Right renal pelvis (tissue), 4 donors: Measurements from ENCODE around the gene CMTR1. TPM values are rescaled to one million over a fixed set of nuclear protein-coding genes. Genes with fewer than 3 reads are reported as not detected.
"Not testable (repeated sequence)": the region's sequence is repeated elsewhere in the genome, so short reads cannot be mapped to it uniquely, and the experiment has no call there.

Experiments
- DNase-seq, 4 donors: peaks; one replicate each; pipeline ENCODE4 v3.0.0-alpha.2; 2013; ENCODE audit warnings: low read depth in 4 of 4, low spot score in 3 of 4, missing footprints in 1 of 4
- polyA plus RNA-seq, 4 donors: library from polyadenylated mRNA; unstranded; fragments of 120-200 nt; gene quantifications; one replicate each; pipeline ENCODE4 v1.2.1, GENCODE V29; 2013; ENCODE audit not compliant: insufficient read length in 4 of 4

CMTR1 gene
- polyA plus RNA-seq, 4 donors, result 43.5 to 49.3 (median 46.5) TPM

GRCh38 chr6:37433657-37434271 lies 743 bp downstream of the CMTR1 start:
- peak in 1 of 4 donors; percentile 12 for DNase-seq

DNA sequence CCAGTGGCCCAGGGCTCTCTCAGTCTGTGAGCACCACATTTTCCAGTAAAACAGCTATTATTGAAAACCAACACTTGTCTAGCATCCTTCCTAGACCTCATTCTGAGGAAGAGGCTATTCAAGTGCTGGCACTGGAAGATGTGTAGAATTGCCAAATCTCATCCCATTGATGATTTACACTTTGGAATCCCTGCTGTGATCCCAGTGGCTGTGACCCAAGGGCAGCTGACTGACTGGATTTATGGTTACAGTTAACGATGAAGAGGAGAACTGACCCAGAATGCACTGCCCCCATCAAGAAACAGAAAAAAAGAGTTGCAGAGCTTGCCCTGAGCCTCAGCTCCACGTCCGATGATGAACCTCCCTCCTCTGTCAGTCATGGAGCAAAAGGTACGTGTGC lies 2.4 kb downstream of the CMTR1 start:
- no peak for DNase-seq

- DNase-seq, result no peak
Measured at GRCh38 chr6:37435816-37436215, 2.8 kb downstream of the CMTR1 start.

DNA sequence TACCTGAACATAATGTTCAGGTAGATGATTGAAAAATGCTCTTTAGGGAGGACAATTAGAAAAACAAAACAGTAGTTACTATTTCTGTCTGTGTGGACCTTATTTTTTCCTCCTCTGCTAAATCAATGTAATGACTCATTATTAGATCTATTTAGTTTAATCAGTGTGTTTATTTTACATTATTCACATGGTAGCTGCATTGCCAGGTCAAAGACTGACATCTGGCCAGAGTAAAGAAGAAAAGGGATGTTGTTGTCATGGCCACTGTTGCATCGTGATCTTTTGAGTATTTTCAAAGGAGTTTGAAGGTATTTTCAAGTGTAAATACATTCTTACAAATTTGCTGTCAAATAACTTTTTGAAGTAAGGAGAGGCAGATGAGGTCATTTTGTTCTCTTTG lies 5.9 kb downstream of the CMTR1 start:
- DNase-seq, result no peak

GRCh38 chr6:37441651-37442050 lies 8.6 kb downstream of the CMTR1 start:
- no peak for DNase-seq

GRCh38 chr6:37442416-37443215 lies 9.6 kb downstream of the CMTR1 start:
- no peak for DNase-seq

- DNase-seq, result not testable (repeated sequence)
Measured at GRCh38 chr6:37443216-37443542, 10.2 kb downstream of the CMTR1 start.

DNA sequence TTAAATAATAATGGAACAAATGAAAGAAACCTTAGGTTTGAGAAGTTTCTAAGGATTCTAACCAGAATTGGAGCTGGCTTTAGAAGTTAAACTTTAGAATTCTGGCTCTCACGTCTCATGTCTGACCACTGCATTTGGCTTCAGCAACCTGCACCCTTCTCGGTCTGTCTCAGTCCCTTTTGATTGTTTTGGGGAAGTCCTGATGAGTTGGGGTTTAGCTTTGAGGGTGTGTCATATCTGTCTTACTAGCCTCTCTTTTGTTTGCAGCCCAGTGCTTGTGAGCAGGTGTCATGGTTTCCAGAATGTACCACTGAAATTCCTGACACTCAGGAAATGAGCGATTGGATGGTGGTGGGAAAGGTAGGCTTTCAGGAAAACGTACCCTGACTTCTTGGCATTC lies 17.0 kb downstream of the CMTR1 start:
- DNase-seq, result no peak

DNA sequence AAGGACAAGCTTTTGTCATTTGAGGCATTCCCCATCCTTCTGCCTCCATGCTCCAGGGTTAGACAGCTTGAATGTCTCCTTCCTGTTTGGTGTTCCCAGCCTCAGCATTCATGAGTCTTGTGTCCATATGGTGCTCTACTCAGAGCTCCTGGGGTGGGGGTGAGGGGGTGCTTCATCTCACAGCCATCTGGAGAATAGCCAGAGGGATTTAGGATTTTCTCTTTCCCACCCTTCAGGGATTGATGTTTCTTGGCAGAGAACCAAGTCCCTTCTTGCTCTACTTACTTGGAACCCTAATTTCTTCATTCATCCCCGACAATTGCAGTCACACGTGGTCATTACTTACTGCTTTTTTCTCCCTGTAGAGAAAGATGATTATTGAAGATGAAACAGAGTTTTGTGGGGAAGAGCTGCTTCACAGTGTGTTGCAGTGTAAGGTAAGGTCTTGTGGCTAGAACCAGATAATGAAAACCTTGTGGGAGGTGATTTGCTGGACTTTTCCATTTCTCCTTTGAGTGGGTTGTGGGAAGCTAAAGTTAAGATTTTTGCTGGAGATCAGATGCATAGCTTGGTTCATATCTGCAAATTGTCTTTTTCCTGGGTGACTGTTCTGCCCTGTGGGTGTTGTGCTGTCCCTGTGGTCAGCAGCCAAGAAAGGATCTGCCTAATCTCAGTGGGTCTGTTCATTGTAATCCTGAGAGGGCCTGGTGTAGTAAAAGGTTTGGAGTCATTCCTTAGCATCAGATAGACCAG lies 18.6 kb downstream of the CMTR1 start:
- DNase-seq, result no peak

GRCh38 chr6:37452522-37452921 lies 19.5 kb downstream of the CMTR1 start:
- DNase-seq, result no peak

DNA sequence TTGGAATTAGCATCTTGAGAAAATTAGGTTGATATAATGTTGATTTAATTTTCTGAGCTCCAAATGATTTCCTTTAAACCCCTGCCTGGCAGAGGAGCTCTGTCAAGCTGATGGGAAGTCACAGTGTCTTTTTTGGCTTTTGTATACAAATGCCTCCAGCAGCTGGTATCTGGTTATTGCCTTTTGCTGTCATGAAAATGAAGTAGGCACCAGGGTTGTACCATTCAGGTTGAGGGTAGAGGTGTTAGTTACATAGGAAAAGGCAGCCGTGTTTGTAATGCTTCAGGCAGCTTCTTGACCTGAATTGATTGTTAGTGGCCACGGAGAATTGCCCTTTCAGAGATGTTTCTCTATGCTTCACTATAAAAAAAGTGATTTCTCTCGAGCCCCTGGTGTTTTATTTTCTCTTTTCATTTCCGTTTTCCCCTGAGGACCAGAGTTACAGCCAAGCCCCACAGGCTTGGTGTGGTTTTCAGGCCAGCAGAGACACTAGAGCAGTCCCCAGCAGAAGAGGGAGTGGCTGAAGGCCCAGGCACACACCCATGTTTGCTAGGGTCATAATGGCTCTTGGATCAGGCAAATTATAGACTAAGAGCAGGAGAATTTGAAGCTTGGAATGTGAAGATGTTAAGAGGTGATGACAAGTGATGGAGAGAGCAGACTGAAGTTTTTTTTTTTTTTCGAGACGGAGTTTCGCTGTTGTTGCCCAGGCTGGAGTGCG lies 21.6 kb downstream of the CMTR1 start:
- no peak for DNase-seq

DNA sequence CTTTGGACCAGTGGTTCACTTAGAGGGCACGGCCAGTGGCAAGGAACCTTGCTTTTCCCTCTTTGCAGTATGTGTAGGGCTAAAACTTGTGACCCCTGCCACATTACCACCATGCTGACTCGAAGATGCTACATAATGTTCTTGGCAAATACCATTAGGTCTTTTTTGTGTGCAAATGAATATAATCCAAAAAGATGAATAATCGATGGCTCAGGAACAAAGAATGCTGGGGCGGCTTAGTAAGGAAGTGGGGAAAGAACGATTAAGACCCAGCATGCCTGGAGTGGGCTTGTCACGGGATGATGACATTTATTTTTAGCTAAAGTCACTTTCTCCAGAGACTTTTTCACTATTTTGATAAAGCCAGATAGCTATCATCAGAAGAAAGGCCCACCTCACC lies 23.1 kb downstream of the CMTR1 start:
- no peak for DNase-seq

GRCh38 chr6:37456816-37457560 lies 24.0 kb downstream of the CMTR1 start:
- no peak for DNase-seq

DNA sequence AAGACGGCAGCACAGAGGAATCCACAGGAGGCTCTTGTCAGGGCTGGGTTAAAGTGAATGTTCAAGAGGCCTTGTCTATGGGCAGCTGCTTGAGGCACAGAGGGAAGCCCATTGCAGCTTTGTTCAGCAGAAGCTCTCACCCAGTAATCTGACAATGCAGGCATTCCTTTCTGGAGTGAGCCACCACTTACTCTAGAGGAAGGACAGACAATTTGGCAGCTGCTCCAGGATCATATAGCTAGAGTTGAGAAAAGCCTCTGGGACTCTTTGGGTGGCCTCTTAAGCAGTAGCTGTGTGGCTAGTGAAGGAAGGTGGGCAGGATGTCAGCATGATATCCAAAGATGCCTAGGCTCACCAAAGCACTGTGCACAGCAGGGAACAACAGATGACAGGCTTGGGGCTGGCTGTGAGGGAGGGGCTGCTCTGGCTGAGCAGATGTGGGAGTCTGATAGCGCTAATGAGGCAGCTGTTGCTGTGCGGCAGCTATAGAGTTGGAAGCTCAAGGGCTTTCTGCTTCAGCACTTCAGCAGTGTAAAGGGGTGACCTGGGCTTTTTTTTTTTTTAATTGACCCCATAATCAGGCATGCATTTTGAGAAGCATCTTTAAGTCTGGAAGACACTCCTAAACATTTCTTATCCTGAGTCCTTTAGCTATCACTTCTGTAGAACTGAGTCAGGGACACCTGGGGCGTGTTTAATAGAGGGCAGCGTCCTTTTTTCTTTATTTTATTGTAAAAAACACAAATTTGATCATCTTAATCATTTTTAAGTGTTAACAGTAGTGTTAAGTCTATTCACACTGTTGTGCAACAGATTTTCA lies 27.2 kb downstream of the CMTR1 start:
- no peak for DNase-seq

DNA sequence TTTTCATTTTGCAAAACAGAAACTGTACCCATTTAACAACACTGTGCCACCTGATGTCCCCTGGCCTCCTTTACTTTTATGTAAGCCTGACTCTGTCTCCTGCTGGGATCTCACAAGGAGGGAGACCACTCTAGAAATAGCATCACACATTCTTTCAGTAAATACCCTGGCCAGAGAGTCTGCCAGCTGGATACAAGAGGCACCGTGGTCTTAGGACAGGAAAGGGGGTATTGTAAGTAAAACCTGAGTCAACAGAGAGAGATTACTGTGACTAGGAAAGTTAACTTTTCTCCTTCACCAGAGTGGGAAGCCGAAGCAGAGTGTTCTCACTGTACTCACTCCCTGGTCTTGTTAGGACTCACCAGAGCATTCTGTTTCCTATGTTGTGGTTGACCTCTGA lies 27.8 kb downstream of the CMTR1 start:
- no peak for DNase-seq

GRCh38 chr6:37463110-37463509 lies 30.1 kb downstream of the CMTR1 start:
- DNase-seq, result no peak

- DNase-seq, result no peak
Measured at GRCh38 chr6:37467718-37468117, 34.7 kb downstream of the CMTR1 start.

DNA sequence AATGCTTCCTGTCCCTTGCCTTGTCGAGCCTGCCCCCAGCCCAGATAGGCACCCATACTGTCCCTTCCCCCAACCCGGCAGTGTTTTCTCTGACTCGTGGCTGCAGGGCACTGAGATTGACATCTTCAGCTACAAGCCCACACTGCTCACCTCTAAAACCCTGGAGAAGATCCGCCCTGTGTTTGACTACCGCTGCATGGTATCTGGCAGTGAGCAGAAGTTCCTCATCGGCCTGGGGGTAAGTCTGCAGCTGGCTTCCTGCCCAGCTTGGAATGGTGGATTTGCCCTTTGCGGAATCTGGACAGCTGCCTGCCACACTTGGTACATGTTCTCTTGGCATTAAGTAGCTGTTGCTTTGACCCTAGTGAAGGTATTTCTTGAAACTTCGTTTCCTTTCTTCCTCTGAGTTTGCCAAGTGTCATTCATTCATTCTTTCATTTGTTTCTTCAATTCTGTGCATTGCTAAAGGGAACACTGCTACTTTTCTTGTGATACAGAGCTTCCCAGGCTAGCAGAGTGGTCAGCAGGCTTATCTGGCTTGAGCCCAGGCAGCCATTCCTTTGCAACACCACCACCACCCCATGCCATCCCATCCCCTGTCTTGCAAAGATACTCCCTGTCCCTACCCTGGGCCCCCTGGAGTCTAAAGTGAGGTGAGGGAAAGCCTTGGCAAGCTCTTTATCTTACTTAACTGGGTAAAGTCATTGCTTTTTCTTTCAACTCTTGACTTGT lies 40.5 kb downstream of the CMTR1 start:
- no peak for DNase-seq

DNA sequence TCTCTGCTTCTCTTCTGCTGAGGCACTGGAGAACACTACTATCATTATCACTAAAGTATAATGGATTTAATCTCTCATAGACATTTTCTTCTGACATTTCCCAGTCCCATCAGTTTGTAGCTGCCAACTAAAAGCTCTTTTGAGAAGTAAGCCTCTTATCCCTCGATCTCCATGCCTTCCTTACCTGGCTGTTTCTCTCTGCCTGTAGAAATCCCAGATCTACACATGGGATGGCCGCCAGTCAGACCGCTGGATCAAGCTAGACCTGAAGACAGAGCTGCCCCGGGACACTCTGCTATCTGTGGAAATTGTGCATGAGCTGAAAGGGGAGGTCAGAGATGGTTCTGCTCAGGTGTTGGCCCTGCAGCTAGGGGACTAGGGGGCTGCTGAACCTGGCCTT lies 41.3 kb downstream of the CMTR1 start:
- no peak for DNase-seq
